Measurements from ENCODE around the gene CHCHD6.

DNA sequence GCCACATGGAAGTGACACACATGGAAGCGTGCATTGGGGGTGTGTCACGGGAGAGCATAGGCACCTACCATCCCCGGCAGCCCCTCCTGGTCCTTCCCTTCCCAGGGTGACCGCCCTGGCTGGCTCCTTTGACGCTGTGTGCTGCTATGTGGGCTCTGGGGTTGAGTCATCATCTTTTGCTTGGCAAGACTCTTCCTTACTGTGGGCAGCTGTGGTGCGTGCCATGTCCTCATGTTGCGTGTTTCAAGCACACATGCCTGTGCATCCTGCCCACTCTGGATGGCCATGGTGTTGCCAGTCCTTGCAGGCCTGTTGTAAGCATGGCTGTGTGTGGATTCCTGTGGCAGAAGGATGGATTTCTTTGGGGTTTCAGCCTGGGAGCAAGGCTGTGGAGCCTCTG lies 292.9 kb downstream of the CHCHD6 start:
- no peak for TF ChIP-seq GATA3 (IDR thresholded peaks at IDR 0.05; ENCODE audit: low read depth, low read length)
- TF ChIP-seq GATA2 (IDR thresholded peaks at IDR 0.05; ENCODE audit: low read depth, low read length) = no peak
